GM12874 (cell line): ENCODE data around the gene UTP20.

Source experiments
- CTCF ChIP-seq: IDR thresholded peaks from 2 replicates; pipeline ENCODE4 v1.5.1; 2011; ENCODE audit warnings: low read depth, mild to moderate bottlenecking, control low read depth, low read length, moderate library complexity; ENCODE audit not compliant: insufficient read depth

The UTP20 gene

GRCh38 chr12:101407436-101408345 is 127.8 kb downstream of the UTP20 start, which contains the start of gene ARL1:
TSS of gene ARL1 (minus strand) at chr12:101407772. CDS start at chr12:101407645, 127 bp downstream.
- TF ChIP-seq CTCF = no peak

GRCh38 chr12:101414533-101415119 is 134.7 kb downstream of the UTP20 start:
- TF ChIP-seq CTCF = peak; percentile 34; the same call in 1 of the 2 replicates

GRCh38 chr12:101415228-101415627 is 135.3 kb downstream of the UTP20 start:
- TF ChIP-seq CTCF = no peak

GRCh38 chr12:101424620-101425019 is 144.7 kb downstream of the UTP20 start:
- TF ChIP-seq CTCF = no peak

GRCh38 chr12:101430456-101430855 is 150.6 kb downstream of the UTP20 start:
- no peak for TF ChIP-seq CTCF

- TF ChIP-seq CTCF = no peak
These were observed 156.2 kb downstream of the UTP20 start for GRCh38 chr12:101436136-101436535.
